ENCODE measurements around the gene ITGB5.

- TF ChIP-seq MAX (IDR thresholded peaks at IDR 0.05; ENCODE audit: low read depth, low read length) (no peak), MYC (IDR thresholded peaks at IDR 0.05; ENCODE audit: low read depth, low read length) (no peak), CTCF (IDR thresholded peaks at IDR 0.05; ENCODE audit: low read depth, low read length) (no peak), POLR2A (IDR thresholded peaks at IDR 0.05; ENCODE audit: extremely low read depth, insufficient read length) (no peak)
These were observed 26.6 kb downstream of the ITGB5 start for GRCh38 chr3:124860599-124860998.
